Measurements from ENCODE around the gene PLIN4. TPM values are rescaled to one million over a fixed set of nuclear protein-coding genes. Genes with fewer than 3 reads are reported as not detected.

PLIN4 gene
- total and polyA plus RNA-seq, 9 of the 15 experiments (the other 6 are each of a cell fraction or from before 2014, with no cell fraction given), result 0.04 to 0.16 (median 0.07) TPM; not detected in 3

DNA sequence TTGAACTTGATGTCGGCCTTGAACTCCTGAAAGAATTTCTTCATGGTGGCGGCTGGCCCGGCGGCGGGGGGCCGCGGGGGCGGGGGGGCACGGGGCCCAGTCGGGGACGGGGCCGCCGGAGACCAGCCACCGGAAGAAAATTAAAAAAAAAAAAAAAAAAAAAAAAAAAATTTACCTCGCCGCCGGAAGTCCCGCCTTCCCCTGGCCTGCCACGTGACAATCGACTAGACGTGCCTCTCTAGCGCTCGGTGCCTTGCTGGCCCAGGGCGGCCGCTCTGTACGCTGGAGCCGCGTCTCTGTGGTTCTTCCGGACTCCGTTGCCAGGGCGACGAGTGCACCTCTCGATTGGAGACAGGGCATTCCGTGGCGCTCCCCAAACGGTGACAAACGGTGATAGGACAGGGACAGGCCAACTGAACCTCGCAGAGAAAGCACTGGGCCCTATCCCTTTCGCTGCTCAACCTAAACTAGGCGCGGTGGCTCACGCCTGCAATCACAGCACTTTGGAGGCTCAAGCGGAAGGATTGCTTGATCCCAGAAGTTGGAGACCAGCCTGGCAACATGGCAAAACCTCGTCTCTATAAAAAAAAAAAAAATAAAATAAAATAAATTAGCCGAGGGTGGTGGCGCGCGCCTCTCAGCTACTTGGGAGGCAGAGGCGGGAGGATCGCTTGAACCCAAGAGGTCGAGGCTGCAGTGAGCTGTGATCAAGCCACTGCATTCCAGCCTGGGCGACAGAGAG is 60.5 kb downstream of the PLIN4 start, which contains the start of gene UBXN6 (continued):
- TF ChIP-seq, protein P1, sequence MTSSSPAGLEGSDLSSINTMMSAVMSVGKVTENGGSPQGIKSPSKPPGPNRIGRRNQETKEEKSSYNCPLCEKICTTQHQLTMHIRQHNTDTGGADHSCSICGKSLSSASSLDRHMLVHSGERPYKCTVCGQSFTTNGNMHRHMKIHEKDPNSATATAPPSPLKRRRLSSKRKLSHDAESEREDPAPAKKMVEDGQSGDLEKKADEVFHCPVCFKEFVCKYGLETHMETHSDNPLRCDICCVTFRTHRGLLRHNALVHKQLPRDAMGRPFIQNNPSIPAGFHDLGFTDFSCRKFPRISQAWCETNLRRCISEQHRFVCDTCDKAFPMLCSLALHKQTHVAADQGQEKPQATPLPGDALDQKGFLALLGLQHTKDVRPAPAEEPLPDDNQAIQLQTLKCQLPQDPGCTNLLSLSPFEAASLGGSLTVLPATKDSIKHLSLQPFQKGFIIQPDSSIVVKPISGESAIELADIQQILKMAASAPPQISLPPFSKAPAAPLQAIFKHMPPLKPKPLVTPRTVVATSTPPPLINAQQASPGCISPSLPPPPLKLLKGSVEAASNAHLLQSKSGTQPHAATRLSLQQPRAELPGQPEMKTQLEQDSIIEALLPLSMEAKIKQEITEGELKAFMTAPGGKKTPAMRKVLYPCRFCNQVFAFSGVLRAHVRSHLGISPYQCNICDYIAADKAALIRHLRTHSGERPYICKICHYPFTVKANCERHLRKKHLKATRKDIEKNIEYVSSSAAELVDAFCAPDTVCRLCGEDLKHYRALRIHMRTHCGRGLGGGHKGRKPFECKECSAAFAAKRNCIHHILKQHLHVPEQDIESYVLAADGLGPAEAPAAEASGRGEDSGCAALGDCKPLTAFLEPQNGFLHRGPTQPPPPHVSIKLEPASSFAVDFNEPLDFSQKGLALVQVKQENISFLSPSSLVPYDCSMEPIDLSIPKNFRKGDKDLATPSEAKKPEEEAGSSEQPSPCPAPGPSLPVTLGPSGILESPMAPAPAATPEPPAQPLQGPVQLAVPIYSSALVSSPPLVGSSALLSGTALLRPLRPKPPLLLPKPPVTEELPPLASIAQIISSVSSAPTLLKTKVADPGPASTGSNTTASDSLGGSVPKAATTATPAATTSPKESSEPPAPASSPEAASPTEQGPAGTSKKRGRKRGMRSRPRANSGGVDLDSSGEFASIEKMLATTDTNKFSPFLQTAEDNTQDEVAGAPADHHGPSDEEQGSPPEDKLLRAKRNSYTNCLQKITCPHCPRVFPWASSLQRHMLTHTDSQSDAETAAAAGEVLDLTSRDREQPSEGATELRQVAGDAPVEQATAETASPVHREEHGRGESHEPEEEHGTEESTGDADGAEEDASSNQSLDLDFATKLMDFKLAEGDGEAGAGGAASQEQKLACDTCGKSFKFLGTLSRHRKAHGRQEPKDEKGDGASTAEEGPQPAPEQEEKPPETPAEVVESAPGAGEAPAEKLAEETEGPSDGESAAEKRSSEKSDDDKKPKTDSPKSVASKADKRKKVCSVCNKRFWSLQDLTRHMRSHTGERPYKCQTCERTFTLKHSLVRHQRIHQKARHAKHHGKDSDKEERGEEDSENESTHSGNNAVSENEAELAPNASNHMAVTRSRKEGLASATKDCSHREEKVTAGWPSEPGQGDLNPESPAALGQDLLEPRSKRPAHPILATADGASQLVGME (CRISPR knock-in tag; IDR thresholded peaks at IDR 0.05), result no peak
- peak; percentile 97 for TF ChIP-seq ETV5 (CRISPR knock-in tag; IDR thresholded peaks at IDR 0.05; ENCODE audit: low read depth)
- no peak for TF ChIP-seq NFE2 (IDR thresholded peaks at IDR 0.05; ENCODE audit: low read depth)
- no peak for TF ChIP-seq WHSC1 (IDR thresholded peaks at IDR 0.05; ENCODE audit: low read length)
- peak in 1 of 2 experiments; percentile 23; a peak in 2 of 4 replicates for TF ChIP-seq FOXK2 (conservative IDR thresholded peaks at IDR 0.05 in 1 of 2, IDR thresholded peaks at IDR 0.05 in 1 of 2; ENCODE audit: low read depth in 2 of 2)
- TF ChIP-seq, protein P2, sequence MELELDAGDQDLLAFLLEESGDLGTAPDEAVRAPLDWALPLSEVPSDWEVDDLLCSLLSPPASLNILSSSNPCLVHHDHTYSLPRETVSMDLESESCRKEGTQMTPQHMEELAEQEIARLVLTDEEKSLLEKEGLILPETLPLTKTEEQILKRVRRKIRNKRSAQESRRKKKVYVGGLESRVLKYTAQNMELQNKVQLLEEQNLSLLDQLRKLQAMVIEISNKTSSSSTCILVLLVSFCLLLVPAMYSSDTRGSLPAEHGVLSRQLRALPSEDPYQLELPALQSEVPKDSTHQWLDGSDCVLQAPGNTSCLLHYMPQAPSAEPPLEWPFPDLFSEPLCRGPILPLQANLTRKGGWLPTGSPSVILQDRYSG (tag; conservative IDR thresholded peaks at IDR 0.05; ENCODE audit: low read depth), result no peak
- TF ChIP-seq PML (IDR thresholded peaks at IDR 0.05; ENCODE audit: low read length), result no peak
- peak; percentile 74 for TF ChIP-seq SP1 (CRISPR knock-in tag; IDR thresholded peaks at IDR 0.05)
- no peak for TF ChIP-seq ARID2 (IDR thresholded peaks at IDR 0.05)
- TF ChIP-seq, protein P3, sequence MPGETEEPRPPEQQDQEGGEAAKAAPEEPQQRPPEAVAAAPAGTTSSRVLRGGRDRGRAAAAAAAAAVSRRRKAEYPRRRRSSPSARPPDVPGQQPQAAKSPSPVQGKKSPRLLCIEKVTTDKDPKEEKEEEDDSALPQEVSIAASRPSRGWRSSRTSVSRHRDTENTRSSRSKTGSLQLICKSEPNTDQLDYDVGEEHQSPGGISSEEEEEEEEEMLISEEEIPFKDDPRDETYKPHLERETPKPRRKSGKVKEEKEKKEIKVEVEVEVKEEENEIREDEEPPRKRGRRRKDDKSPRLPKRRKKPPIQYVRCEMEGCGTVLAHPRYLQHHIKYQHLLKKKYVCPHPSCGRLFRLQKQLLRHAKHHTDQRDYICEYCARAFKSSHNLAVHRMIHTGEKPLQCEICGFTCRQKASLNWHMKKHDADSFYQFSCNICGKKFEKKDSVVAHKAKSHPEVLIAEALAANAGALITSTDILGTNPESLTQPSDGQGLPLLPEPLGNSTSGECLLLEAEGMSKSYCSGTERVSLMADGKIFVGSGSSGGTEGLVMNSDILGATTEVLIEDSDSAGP (CRISPR knock-in tag; IDR thresholded peaks at IDR 0.05), result no peak
- TF ChIP-seq, protein P4, sequence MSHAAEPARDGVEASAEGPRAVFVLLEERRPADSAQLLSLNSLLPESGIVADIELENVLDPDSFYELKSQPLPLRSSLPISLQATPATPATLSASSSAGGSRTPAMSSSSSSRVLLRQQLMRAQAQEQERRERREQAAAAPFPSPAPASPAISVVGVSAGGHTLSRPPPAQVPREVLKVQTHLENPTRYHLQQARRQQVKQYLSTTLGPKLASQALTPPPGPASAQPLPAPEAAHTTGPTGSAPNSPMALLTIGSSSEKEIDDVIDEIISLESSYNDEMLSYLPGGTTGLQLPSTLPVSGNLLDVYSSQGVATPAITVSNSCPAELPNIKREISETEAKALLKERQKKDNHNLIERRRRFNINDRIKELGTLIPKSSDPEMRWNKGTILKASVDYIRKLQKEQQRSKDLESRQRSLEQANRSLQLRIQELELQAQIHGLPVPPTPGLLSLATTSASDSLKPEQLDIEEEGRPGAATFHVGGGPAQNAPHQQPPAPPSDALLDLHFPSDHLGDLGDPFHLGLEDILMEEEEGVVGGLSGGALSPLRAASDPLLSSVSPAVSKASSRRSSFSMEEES (CRISPR knock-in tag; IDR thresholded peaks at IDR 0.05), result peak; percentile 82
- 0 out of 2 replicates have a peak, but pooled peaks have one; percentile 28 for TF ChIP-seq ZNF644 (tag; IDR thresholded peaks at IDR 0.05; ENCODE audit: low read depth)
- TF ChIP-seq POLR2AphosphoS2 (IDR thresholded peaks at IDR 0.05; ENCODE audit: low read length), result no peak
- 0 out of 4 replicates have a peak, but pooled peaks of 1 of the 2 experiments have one; percentile 25 for TF ChIP-seq NRF1 (conservative IDR thresholded peaks at IDR 0.05 in 1 of 2, IDR thresholded peaks at IDR 0.05 in 1 of 2)
- TF ChIP-seq HMGN3 (IDR thresholded peaks at IDR 0.05; ENCODE audit: borderline replicate concordance, extremely low read depth, insufficient read length, low read depth, low read length), result peak; percentile 81
- TF ChIP-seq ELF2 (CRISPR knock-in tag; IDR thresholded peaks at IDR 0.05), result peak; percentile 92
- TF ChIP-seq RAD21 (CRISPR knock-in tag; conservative IDR thresholded peaks at IDR 0.05 in 1 of 2, IDR thresholded peaks at IDR 0.05 in 1 of 2), result no peak

Data from K562 (cell line).